ENCODE measurements around the gene BRINP3. TPM values are rescaled to one million over a fixed set of nuclear protein-coding genes. Genes with fewer than 3 reads are reported as not detected.
A peak's percentile ranks its signal among the peaks of the same experiment; 100 is the strongest.

Gene BRINP3
- total and polyA plus RNA-seq, 2 donors (not counting 3 experiments of a cell fraction or from before 2014, with no cell fraction given), result not detected

DNA sequence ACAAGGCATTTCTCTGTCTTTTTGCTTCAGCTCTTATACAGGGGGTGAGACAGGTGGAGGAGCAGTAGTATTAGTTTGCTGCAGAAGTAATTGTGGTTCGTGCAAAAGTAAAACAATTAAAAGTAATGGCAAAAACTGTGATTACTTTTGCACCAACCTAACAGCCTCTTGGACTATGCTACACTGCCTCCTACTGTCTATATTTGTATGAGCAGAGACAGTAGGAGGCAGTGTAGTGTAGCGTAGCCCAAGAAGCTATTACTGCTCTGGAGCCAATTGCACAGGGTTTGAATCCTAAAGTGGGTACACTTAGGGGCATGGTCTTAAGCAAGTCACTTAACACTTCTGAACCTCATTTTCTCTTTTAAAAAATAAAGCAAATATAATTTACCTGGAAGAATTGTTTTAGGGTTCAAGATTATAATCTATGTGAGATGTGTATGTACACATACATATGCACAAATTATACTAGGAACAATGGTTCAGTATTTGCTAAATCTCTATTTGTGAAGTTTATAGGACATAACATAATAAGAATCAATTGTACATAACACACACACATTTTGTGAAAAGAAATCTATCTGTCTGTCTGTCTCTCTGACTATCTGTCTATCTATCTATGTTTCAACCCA is 103.8 kb downstream of the BRINP3 start:
- Histone ChIP-seq H3K9me1 (replicated peaks; ENCODE audit: control insufficient read depth, extremely low read depth, insufficient read depth, low read length) (no peaks in the 10 kb centered on the region), H2AFZ (ENCODE audit: low read depth, low read length) (no peak overlapping the region), H3K4me2 (ENCODE audit: insufficient read depth, low read length) (no peak overlapping the region), H3K79me2 (ENCODE audit: control insufficient read depth, insufficient read depth, low read length) (no peaks in the 10 kb centered on the region), H3K36me3 (ENCODE audit: control insufficient read depth in 2 of 2, extremely low read depth in 1 of 2, insufficient read depth in 2 of 2, low read length in 2 of 2) (no peaks in the 10 kb centered on the region), H3K4me3 (replicated peaks in 1 of 3; ENCODE audit: insufficient read depth in 1 of 3, low read depth in 1 of 3, low read length in 3 of 3) (no peak overlapping the region), H3K27me3 (ENCODE audit: control insufficient read depth in 2 of 2, insufficient read depth in 2 of 2, low read length in 2 of 2) (no peaks in the 10 kb centered on the region), H3K4me1 (ENCODE audit: control insufficient read depth, extremely low read depth, insufficient read depth, low read length) (no peaks in the 10 kb centered on the region), H3K9ac (replicated peaks; ENCODE audit: extremely low read depth, insufficient read depth, low read length) (no peak overlapping the region), H3K27ac (ENCODE audit: insufficient read depth, low read depth, low read length) (no peak overlapping the region), H4K20me1 (replicated peaks; ENCODE audit: control insufficient read depth, extremely low read depth, insufficient read depth, low read length) (no peaks in the 10 kb centered on the region), H3K9me3 (replicated peaks; ENCODE audit: control insufficient read depth, insufficient read depth, low read length) (no peaks in the 10 kb centered on the region)
- TF ChIP-seq CTCF (IDR thresholded peaks at IDR 0.05; ENCODE audit: extremely low read depth in 1 of 2, insufficient read depth in 1 of 2, low read depth in 1 of 2, low read length in 2 of 2) (peak; percentile 35 to 57), JUN (IDR thresholded peaks at IDR 0.05; ENCODE audit: borderline replicate concordance, insufficient read depth, insufficient read length, low read depth) (no peak)
- BruUV-seq (replicated peaks), result no TSS peak
- DNase-seq (ENCODE audit: low read depth, low spot score), result peak; percentile 32
- FAIRE-seq, result peak; percentile 24
- dilution Hi-C loops (cut with MboI; ENCODE audit: extremely low pct_ligation_motif_present, low sequenced_read_pairs) (no loop called here), intact Hi-C loops (cut with micrococcal nuclease) (loop anchor here (1.0 kb wide), 1 partner anchor 945 kb away; no protein-coding TSS in a partner anchor)
- ChIA-PET POLR2A (no interaction called here), CTCF (interaction anchor here (0.5 to 1.5 kb wide), 7 partner anchors 10 to 942 kb away, joined by 3 to 5 read pairs (median 3); no protein-coding TSS in a partner anchor)

DNA sequence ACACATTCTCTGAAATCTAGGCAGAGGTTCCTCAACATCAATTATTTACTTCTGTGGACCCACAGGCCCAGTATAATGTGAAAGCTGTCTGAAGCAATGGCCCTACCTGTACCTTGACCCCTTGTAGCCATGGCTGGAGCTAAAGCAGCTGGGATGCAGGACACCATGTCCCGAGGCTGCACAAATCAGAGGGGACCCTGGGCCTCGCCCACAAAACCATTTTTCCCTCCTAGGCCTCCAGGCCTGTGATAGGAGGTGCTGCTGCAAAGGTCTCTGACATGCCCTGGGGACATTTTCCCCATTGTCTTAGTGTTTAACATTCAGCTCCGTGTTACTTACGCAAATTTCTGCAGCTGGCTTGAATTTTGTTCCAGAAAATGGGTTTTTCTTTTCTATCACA is 110.5 kb downstream of the BRINP3 start:
- Histone ChIP-seq H3K4me2 (ENCODE audit: insufficient read depth, low read length) (no peak overlapping the region), H3K9me3 (replicated peaks; ENCODE audit: control insufficient read depth, insufficient read depth, low read length) (no peaks in the 10 kb centered on the region), H3K27me3 (ENCODE audit: control insufficient read depth in 2 of 2, insufficient read depth in 2 of 2, low read length in 2 of 2) (no peaks in the 10 kb centered on the region), H3K4me1 (ENCODE audit: control insufficient read depth, extremely low read depth, insufficient read depth, low read length) (no peaks in the 10 kb centered on the region), H2AFZ (ENCODE audit: low read depth, low read length) (no peak overlapping the region), H3K79me2 (ENCODE audit: control insufficient read depth, insufficient read depth, low read length) (no peaks in the 10 kb centered on the region), H3K27ac (ENCODE audit: insufficient read depth, low read depth, low read length) (no peak overlapping the region), H3K36me3 (ENCODE audit: control insufficient read depth in 2 of 2, extremely low read depth in 1 of 2, insufficient read depth in 2 of 2, low read length in 2 of 2) (no peaks in the 10 kb centered on the region), H3K9ac (replicated peaks; ENCODE audit: extremely low read depth, insufficient read depth, low read length) (no peak overlapping the region), H3K4me3 (replicated peaks in 1 of 3; ENCODE audit: insufficient read depth in 1 of 3, low read depth in 1 of 3, low read length in 3 of 3) (no peak overlapping the region), H3K9me1 (replicated peaks; ENCODE audit: control insufficient read depth, extremely low read depth, insufficient read depth, low read length) (no peaks in the 10 kb centered on the region), H4K20me1 (replicated peaks; ENCODE audit: control insufficient read depth, extremely low read depth, insufficient read depth, low read length) (no peaks in the 10 kb centered on the region)
- no peak for FAIRE-seq
- BruUV-seq (replicated peaks), result no TSS peak
- DNase-seq (ENCODE audit: low read depth, low spot score), result no peak
- no peak for TF ChIP-seq EZH2 (IDR thresholded peaks at IDR 0.05; ENCODE audit: borderline replicate concordance, low read depth, low read length, severe bottlenecking)
- TF ChIP-seq POLR2A (IDR thresholded peaks at IDR 0.05; ENCODE audit: low read depth, low read length), result no peak
- TF ChIP-seq, protein P1, sequence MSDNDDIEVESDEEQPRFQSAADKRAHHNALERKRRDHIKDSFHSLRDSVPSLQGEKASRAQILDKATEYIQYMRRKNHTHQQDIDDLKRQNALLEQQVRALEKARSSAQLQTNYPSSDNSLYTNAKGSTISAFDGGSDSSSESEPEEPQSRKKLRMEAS (IDR thresholded peaks at IDR 0.05; ENCODE audit: insufficient read depth, insufficient read length), result no peak
- no peak for TF ChIP-seq GATA2 (IDR thresholded peaks at IDR 0.05; ENCODE audit: insufficient read depth, insufficient read length, low read depth, low read length)
- TF ChIP-seq POLR2AphosphoS5 (IDR thresholded peaks at IDR 0.05; ENCODE audit: insufficient read depth, low read depth, low read length), result no peak
- TF ChIP-seq FOS (IDR thresholded peaks at IDR 0.05; ENCODE audit: borderline replicate concordance, insufficient read depth, low read length), result no peak
- no peak for TF ChIP-seq CTCF (IDR thresholded peaks at IDR 0.05; ENCODE audit: extremely low read depth in 1 of 2, insufficient read depth in 1 of 2, low read depth in 1 of 2, low read length in 2 of 2)
- TF ChIP-seq MYC (IDR thresholded peaks at IDR 0.05; ENCODE audit: low read depth, low read length), result no peak
- TF ChIP-seq JUN (IDR thresholded peaks at IDR 0.05; ENCODE audit: borderline replicate concordance, insufficient read depth, insufficient read length, low read depth), result no peak
- ChIA-PET CTCF (no interaction called here), POLR2A (no interaction called here)
- intact Hi-C loops (cut with micrococcal nuclease) (no loop called here), dilution Hi-C loops (cut with MboI; ENCODE audit: extremely low pct_ligation_motif_present, low sequenced_read_pairs) (no loop called here)

All from endothelial cell of umbilical vein (primary cell).